OCI-M2 (cell line): Measurements from ENCODE around the gene PNRC2.

Experiments
- DNase-seq: peaks from one replicate; lab custom pipeline; 2025; ENCODE audit not compliant: unreplicated experiment; lab: John Stamatoyannopoulos, UW

PNRC2 gene, protein sequence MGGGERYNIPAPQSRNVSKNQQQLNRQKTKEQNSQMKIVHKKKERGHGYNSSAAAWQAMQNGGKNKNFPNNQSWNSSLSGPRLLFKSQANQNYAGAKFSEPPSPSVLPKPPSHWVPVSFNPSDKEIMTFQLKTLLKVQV

DNA sequence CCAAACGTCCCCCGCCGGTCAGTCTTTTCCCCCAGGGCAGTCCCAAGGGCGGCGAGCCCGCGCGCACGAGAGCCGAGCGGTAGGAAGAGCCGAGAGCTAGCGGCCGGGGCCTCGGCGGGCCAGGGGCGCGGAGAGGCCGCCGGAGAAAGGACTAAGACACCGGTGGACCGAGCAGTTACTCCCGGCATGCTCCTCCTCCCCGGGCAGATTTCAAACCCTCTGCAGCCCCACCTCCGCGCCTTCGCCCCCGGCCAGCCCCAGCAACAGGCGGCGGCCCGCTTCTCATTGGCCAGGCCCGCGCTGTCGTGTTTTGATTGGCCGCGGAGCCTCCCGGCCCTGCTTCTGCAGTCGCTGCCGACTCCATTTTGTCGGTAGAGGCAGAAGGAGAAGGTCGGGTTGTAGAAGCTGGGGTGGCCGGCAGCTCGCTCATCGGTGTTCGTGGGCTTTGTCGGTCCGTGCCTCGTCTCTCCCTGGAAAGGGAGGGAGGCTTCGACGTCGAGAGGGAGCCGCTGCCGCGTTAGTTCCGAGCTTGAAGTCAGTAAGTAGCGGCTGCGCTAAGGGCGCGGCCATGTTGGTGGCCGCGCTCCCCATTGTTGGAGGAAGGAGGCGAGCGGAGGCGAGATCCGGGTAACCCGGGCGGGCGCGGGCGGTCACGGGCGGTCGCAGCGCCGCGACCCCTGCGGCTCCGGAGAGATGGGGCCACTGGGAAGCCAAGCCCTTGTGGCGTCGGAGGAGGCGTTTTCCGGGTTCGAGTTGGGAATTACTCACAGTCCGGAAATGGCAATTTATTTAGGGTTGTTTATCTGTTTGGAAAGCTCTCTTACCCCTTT, at the start of gene PNRC2:
Gene PNRC2 (plus strand): TSS at position 368 of the 830 bp plus-strand sequence. CDS start 1,630 bp downstream, outside the sequence.
- DNase-seq: no peak

DNA sequence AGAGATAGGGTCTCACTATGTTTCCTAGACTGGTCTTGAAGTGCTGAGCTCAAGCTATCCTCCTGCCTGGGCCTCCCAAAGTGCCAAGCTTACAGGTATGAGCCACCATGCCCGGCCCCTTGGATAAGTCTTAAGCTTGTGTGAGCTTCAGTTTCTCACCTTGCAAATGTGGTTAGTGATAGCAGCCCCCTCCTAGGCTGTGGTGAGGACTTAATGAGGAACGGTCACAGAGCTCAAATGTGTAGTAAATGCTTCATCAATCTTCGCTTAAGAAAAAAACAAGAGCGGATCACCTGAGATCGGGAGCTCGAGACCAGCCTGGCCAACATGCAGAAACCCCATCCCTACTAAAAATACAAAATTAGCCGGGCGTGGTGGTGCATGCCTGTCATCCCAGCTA, 49.5 kb upstream of the PNRC2 start:
- DNase-seq: no peak

DNA sequence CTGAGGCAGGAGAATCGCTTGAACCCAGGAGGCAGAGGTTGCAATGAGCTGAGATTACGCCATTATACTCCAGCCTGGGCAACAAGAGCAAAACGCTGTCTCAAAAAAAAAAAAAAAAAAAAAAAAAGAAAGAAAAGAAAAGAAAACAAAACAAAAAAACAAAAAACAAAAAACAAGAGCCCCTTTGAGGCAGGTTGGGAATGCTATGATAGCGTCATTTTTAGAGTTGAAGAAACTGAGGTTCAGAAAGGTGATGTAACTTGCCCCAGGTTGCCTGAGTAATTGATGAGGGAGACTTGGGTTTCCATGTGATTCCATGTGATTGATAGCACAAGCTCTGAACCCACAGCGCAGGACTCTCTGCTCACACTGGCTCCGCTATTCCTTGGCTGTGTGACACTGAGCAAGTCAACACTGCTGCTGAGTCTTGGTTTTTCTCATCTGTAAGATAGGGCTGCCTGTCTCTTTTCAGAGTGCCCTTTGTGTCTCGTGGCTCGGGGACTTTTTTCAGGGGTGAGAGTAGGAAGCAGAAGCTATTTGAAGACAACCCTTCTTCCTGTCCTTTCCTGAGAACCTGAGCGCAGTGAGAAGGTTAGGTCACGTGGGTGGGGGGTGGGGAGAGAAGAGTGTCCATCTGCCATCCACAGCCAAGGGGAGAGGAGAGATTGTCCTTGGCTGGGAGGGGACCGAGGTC, 48.9 kb upstream of the PNRC2 start:
- no peak for DNase-seq

- no peak for DNase-seq
Observed at GRCh38 chr1:23911921-23912320, 47.7 kb upstream of the PNRC2 start.

GRCh38 chr1:23913212-23913880, 46.3 kb upstream of the PNRC2 start, which contains the start of gene CNR2:
CNR2 (minus strand) TSS chr1:23913362; CDS start chr1:23875617, 37,745 bp downstream.
- no peak for DNase-seq

DNA sequence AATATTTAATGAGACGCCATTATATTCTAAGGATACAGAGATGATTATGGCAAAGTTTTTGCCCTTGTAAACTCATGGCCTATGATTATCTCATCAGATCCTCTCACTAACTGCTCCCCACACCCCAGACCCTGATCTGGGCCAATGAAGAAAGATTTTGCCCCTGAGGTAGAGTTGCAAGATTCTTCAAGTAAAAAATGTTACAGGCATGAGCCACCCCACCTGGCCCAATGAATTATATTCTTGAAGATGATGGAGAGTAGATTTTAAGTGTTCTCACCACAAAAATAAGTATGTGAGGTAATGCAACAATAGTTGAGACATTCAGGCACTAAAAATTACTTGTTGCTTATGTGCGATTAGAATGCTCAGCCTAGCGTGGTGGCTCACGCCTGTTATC, 44.7 kb upstream of the PNRC2 start:
- no peak for DNase-seq

- no peak for DNase-seq
Observed at GRCh38 chr1:23915466-23915865, 44.2 kb upstream of the PNRC2 start.

DNA sequence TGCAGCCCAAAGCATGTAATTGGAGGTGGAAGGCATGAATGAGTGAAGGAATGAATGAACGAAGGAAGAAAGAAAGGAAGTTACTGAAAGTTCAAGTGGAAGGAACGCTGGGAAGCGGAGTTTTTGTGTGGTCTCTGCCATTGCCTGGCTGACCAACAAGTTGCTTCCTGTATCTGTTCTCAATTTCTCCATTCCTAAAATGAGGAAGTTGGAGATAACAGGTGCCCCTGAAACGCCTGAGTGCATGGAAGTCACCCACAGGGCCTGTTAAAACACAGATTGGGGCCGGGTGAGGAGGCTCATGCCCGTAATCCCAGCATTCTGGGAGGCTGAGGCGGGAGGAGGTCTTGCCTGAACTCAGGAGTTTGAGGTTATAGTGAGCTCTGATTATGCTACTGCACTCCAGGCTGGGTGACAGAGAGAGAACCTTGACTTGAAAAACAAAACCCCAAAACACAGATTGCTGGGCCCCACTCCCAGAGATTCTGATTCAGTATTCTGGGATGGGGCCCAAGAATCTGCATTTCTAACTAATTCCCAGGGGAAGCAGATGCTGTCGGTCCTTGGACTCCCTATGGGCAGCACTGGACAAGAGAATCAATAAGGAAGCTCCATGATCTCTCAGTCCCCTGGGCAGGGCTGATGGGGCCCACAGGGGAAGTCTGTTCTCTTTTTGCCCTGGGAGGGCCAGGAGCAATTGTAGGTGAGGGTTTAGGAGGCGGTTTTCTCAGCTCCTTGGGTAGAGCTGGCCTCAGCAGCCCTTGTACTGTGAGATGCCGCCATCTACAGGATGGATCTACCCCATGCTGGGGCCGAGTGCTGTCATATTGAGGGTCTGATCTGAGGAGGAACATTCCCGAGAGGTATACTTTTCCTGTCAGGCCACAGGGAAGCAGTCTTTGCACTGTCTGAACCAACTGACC, 43.2 kb upstream of the PNRC2 start:
- no peak for DNase-seq

- DNase-seq: no peak
Observed at GRCh38 chr1:23922321-23922943, 37.2 kb upstream of the PNRC2 start.

GRCh38 chr1:23923592-23924499, 35.8 kb upstream of the PNRC2 start:
- no peak for DNase-seq

GRCh38 chr1:23924601-23925000, 35.0 kb upstream of the PNRC2 start:
- no peak for DNase-seq

- DNase-seq: no peak
Observed at GRCh38 chr1:23925279-23925678, 34.3 kb upstream of the PNRC2 start.

DNA sequence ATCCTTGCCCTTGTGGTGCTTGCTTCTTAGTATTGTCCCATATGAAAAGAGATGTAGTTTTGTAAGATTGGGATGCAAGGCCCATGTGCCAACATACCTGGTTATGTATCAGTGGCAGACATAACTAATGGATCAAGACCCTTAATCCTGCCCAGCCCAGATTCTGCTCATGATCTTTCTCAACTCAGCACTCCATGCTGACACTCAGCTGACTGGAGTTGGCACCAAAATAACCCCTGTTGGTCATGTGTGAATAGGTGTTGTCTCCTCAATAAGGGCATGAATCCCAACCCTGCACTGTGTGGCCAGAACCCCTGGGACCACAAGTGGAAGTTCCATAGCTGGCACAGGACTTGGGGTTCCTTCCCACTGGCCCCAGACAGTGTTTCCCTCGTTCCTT, 32.5 kb upstream of the PNRC2 start:
- DNase-seq: no peak

DNA sequence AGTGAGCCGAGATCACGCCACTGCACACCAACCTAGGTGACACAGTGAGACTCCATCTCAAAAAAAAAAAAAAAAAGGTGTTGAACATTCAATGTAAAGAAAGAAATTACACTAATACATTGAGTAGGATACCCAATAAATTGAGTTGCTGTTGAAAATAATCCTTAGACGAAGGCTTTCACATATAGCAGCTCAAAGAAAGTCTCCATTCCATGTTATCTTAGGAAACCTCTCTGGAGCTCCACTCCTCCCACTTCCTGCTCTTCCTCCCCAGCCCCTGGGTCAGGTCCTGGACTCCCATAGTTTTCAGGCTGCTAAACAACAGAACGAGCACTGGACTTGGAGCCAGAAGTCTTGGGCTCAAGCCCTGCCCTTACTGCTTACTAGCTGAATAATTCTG, 30.8 kb upstream of the PNRC2 start:
- no peak for DNase-seq

GRCh38 chr1:23930270-23930669, 29.4 kb upstream of the PNRC2 start:
- no peak for DNase-seq

- DNase-seq: no peak
Observed at GRCh38 chr1:23930861-23931490, 28.7 kb upstream of the PNRC2 start.

DNA sequence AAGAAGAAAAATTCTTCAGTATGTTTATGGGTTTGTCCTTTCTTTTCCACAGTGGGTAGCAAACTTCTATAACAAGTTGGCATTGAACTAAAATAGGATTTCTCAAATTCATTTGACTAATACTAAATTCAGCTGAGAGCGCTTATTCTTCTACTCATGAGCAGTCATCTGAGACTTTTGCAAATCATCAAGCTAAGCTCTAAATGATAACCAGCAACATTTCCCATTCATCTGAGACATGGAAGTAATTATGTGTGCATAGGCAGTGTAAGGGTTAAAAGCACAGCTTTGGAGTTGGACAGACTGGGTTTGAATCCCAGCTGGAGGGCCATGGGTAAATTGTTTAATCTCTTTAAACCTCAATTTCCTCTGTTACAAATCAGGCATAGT, 28.1 kb upstream of the PNRC2 start:
- no peak for DNase-seq

DNA sequence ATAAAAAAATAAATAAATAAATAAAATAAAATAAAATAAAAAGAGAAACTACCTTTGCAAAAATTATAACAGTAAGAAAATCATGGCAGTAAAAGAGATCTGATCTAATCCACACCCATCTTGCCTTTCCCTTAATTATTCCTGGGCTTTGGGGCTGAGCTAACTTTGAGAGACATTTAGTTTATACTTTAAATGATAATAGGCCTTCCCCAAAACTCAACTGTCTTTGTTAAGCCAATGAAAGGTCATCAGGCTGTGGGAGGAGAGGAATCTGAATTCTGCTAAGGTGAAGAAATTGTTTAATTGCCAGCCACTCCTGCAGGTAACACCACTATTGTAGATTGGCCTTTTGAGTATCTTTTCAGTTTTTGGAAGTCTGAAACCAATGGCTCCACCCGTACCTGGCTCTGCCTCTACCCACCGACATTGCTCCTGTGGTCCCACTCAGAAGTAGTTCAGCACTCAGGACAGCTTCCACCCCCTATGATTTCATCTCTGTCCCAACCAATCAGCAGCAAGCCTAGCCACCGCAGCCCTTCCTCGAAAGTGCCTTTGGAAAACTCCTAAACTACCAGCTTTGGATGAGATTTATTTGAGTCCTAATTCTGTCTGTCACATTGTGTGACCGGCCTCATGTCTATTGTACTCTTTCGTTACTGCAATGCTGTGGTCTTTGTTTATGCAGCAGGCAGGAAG, 23.0 kb upstream of the PNRC2 start:
- DNase-seq: no peak
